Activated CD4-positive, alpha-beta T cell treated with anti-CD3 and anti-CD28 coated beads, Interleukin-2, amount 10 ng/mL, durations not matched to agents 24 days and 14 days (primary cell): ENCODE measurements around the gene ADAM15. TPM values are rescaled to one million over a fixed set of nuclear protein-coding genes. Genes with fewer than 3 reads are reported as not detected.

Experiments
- total RNA-seq: library from RNA; stranded (reverse); gene quantifications from 2 replicates; pipeline ENCODE4 v1.2.3, GENCODE V29; 2022

The ADAM15 gene
- total RNA-seq, 1 donor from 2014 or later = 84.5 TPM

Other genes starting within 250 kb of the ADAM15 start
- gene KCNN3, start 181.0 kb upstream of the ADAM15 start, total RNA-seq = 0.35 and 0.54 TPM in 2 replicates
- 47.4 and 47.7 TPM in 2 replicates for gene PMVK, start 114.6 kb upstream of the ADAM15 start, total RNA-seq
- 19.3 and 21.6 TPM in 2 replicates for gene PBXIP1, start 95.2 kb upstream of the ADAM15 start, total RNA-seq
- 34.4 and 34.8 TPM in 2 replicates for gene PYGO2, start 89.5 kb upstream of the ADAM15 start, total RNA-seq
- gene SHC1, start 80.6 kb upstream of the ADAM15 start, total RNA-seq = 50.4 and 60.5 TPM in 2 replicates
- 179 and 181 TPM in 2 replicates for gene CKS1B, start 76.6 kb upstream of the ADAM15 start, total RNA-seq
- gene FLAD1, start 68.0 kb upstream of the ADAM15 start, total RNA-seq = 69.9 and 71.8 TPM in 2 replicates
- 0.79 and 1.4 TPM in 2 replicates for gene LENEP, start 57.7 kb upstream of the ADAM15 start, total RNA-seq
- 145 and 150 TPM in 2 replicates for gene ZBTB7B, start 48.5 kb upstream of the ADAM15 start, total RNA-seq
- 0.16 TPM in 1 of 2 replicates, not detected in the other for gene DCST2, start 17.5 kb upstream of the ADAM15 start, total RNA-seq
- gene DCST1, start 17.5 kb upstream of the ADAM15 start, total RNA-seq = not detected in 2 replicates
- 5.8 and 6.2 TPM in 2 replicates for gene EFNA4, start 12.4 kb downstream of the ADAM15 start, total RNA-seq
- 3.6 and 4.4 TPM in 2 replicates for gene EFNA3, start 27.5 kb downstream of the ADAM15 start, total RNA-seq
- 0.24 TPM in 1 of 2 replicates, not detected in the other for gene EFNA1, start 76.6 kb downstream of the ADAM15 start, total RNA-seq
- gene SLC50A1, start 84.5 kb downstream of the ADAM15 start, total RNA-seq = 46.2 and 46.3 TPM in 2 replicates
- 34.5 and 37.2 TPM in 2 replicates for gene DPM3, start 89.2 kb downstream of the ADAM15 start, total RNA-seq
- 244 and 245 TPM in 2 replicates for gene KRTCAP2, start 122.0 kb downstream of the ADAM15 start, total RNA-seq
- gene TRIM46, start 122.5 kb downstream of the ADAM15 start, total RNA-seq = 9.4 and 10.7 TPM in 2 replicates
- gene THBS3, start 156.6 kb downstream of the ADAM15 start, total RNA-seq = 10.5 and 10.6 TPM in 2 replicates
- 62.4 and 64.7 TPM in 2 replicates for gene MTX1, start 157.4 kb downstream of the ADAM15 start, total RNA-seq
- gene ENTREP3, start 204.2 kb downstream of the ADAM15 start, total RNA-seq = 45.1 and 46.2 TPM in 2 replicates
- 152 and 158 TPM in 2 replicates for gene SCAMP3, start 211.0 kb downstream of the ADAM15 start, total RNA-seq
- 86.2 and 90.6 TPM in 2 replicates for gene CLK2, start 222.2 kb downstream of the ADAM15 start, total RNA-seq
- gene HCN3, start 226.1 kb downstream of the ADAM15 start, total RNA-seq = 3.2 and 3.8 TPM in 2 replicates